H1 (cell line): Measurements from ENCODE around the gene OGFOD2. TPM values are rescaled to one million over a fixed set of nuclear protein-coding genes. Genes with fewer than 3 reads are reported as not detected.

ENCODE experiments used
- CTCF ChIA-PET: fragments of 300-600 bp; sonication (Branson Sonifier 250); formaldehyde crosslinking; loops from one replicate; lab custom pipeline; 2021; ENCODE audit not compliant: partially characterized antibody; lab: Charles Lee
- POLR2A ChIA-PET: fragments of 300-600 bp; sonication (Branson Sonifier 250); formaldehyde crosslinking; loops from one replicate; lab custom pipeline; 2021; ENCODE audit warnings: inconsistent platforms; ENCODE audit not compliant: partially characterized antibody; lab: Charles Lee
- DNase-seq, 2 experiments: peaks; one replicate each; pipeline versions ENCODE4 v3.0.0 to v3.0.0-alpha.2; 2010 to 2022; ENCODE audit warnings: low spot score in 2 of 2, low read depth in 1 of 2, mixed read lengths in 1 of 2
- FAIRE-seq: peaks from 2 replicates; lab custom pipeline; 2011; peaks lifted over from hg19 to GRCh38; lab: Jason Lieb, UNC
- H2AFZ ChIP-seq: 2 replicates; pipeline ENCODE4 v1.8.1; 2012; ENCODE audit warnings: low read length, inconsistent platforms
- H2AK5ac ChIP-seq: 2 replicates; pipeline ENCODE4 v1.6.1; 2013; ENCODE audit warnings: low read depth, low read length
- H2BK120ac ChIP-seq: replicated peaks from 2 replicates; pipeline ENCODE3; 2013; ENCODE audit warnings: low read depth, low read length, inconsistent platforms
- H2BK12ac ChIP-seq: 2 replicates; pipeline ENCODE4 v1.6.1; 2013; ENCODE audit warnings: low read depth, low read length
- H2BK15ac ChIP-seq: 2 replicates; pipeline ENCODE4 v1.6.1; 2013; ENCODE audit warnings: low read length
- H2BK20ac ChIP-seq: 2 replicates; pipeline ENCODE4 v1.6.1; 2013; ENCODE audit warnings: low read length
- H2BK5ac ChIP-seq: 2 replicates; pipeline ENCODE4 v1.6.1; 2013; ENCODE audit warnings: low read depth, low read length
- H3K14ac ChIP-seq: 2 replicates; pipeline ENCODE4 v1.6.1; 2013; ENCODE audit warnings: inconsistent platforms; ENCODE audit not compliant: insufficient read length
- H3K18ac ChIP-seq: 2 replicates; pipeline ENCODE4 v1.6.1; 2013; ENCODE audit warnings: low read length; ENCODE audit errors: extremely low read depth
- H3K23ac ChIP-seq: 2 replicates; pipeline ENCODE4 v1.6.1; 2013; ENCODE audit warnings: inconsistent platforms; ENCODE audit not compliant: insufficient read length
- H3K23me2 ChIP-seq: 2 replicates; pipeline ENCODE4 v1.6.1; 2013; ENCODE audit warnings: low read depth, low read length
- H3K27ac ChIP-seq: 2 replicates; pipeline ENCODE4 v1.6.1; 2011; ENCODE audit warnings: low read depth, low read length, inconsistent platforms
- H3K27me3 ChIP-seq, 4 experiments: replicated peaks in 1 of 4; 1 replicate in 1 of 4; 2 replicates in 3 of 4; pipeline versions ENCODE4 v1.6.1 to v1.8.1; 2011 to 2013; ENCODE audit warnings: low read length in 3 of 4, mild to moderate bottlenecking in 3 of 4, inconsistent platforms in 2 of 4, mixed read lengths in 2 of 4, moderate library complexity in 1 of 4; ENCODE audit not compliant: control insufficient read depth in 3 of 4, insufficient read depth in 3 of 4; ENCODE audit errors: extremely low read depth in 1 of 4
- H3K36me3 ChIP-seq, 4 experiments: 2 replicates each; pipeline versions ENCODE4 v1.6.1 to v1.8.1; 2011 to 2013; ENCODE audit warnings: mild to moderate bottlenecking in 4 of 4, low read length in 3 of 4, moderate library complexity in 2 of 4, control low read depth in 1 of 4, inconsistent platforms in 1 of 4; ENCODE audit not compliant: insufficient read depth in 4 of 4, control insufficient read depth in 2 of 4
- H3K4ac ChIP-seq: replicated peaks from 2 replicates; pipeline ENCODE3; 2013; ENCODE audit warnings: low read length, low read depth, mixed read lengths, inconsistent platforms; ENCODE audit not compliant: insufficient read length
- H3K4me1 ChIP-seq, 4 experiments: replicated peaks in 1 of 4; 1 replicate in 1 of 4; 2 replicates in 3 of 4; pipeline versions ENCODE4 v1.6.1 to v1.8.1; 2011 to 2013; ENCODE audit warnings: low read length in 3 of 4, inconsistent platforms in 2 of 4, mixed read lengths in 1 of 4; ENCODE audit not compliant: insufficient read depth in 4 of 4, control insufficient read depth in 3 of 4
- H3K4me2 ChIP-seq, 2 experiments: 2 replicates each; pipeline versions ENCODE4 v1.6.1 to v1.8.1; 2011 to 2013; ENCODE audit warnings: low read depth in 2 of 2, low read length in 2 of 2, control low read depth in 1 of 2, inconsistent platforms in 1 of 2, mild to moderate bottlenecking in 1 of 2; ENCODE audit not compliant: insufficient read depth in 1 of 2
- H3K4me3 ChIP-seq, 4 experiments: fragments of 200-600, 300-600 bp in 1 of 4; sonication (generic), shearing (Covaris generic), sonication (Bioruptor Twin) in 1 of 4; 2 replicates each; pipeline versions ENCODE4 v1.5.1 to v1.8.1; 2011 to 2016; ENCODE audit warnings: low read length in 4 of 4, low read depth in 3 of 4, control low read depth in 2 of 4, inconsistent platforms in 2 of 4, mild to moderate bottlenecking in 2 of 4, mixed read lengths in 1 of 4, moderate library complexity in 1 of 4; ENCODE audit not compliant: insufficient read depth in 2 of 4; ENCODE audit errors: extremely low read depth in 1 of 4
- H3K56ac ChIP-seq: replicated peaks from 2 replicates; pipeline ENCODE3; 2013; ENCODE audit warnings: low read depth, mild to moderate bottlenecking, mixed read lengths, low read length, inconsistent platforms; ENCODE audit not compliant: insufficient read length
- H3K79me1 ChIP-seq: 2 replicates; pipeline ENCODE4 v1.6.1; 2013; ENCODE audit warnings: low read depth, low read length, control low read depth
- H3K79me2 ChIP-seq, 2 experiments: 2 replicates each; pipeline versions ENCODE4 v1.6.1 to v1.8.1; 2012 to 2013; ENCODE audit warnings: low read length in 2 of 2, mild to moderate bottlenecking in 2 of 2, inconsistent platforms in 1 of 2; ENCODE audit not compliant: insufficient read depth in 2 of 2, control insufficient read depth in 1 of 2
- H3K9ac ChIP-seq, 4 experiments: replicated peaks in 1 of 4; 1 replicate in 1 of 4; 2 replicates in 3 of 4; pipeline versions ENCODE4 v1.6.1 to v1.8.1; 2011 to 2013; ENCODE audit warnings: low read depth in 3 of 4, low read length in 3 of 4, control low read depth in 2 of 4, mild to moderate bottlenecking in 2 of 4, moderate library complexity in 2 of 4, inconsistent platforms in 1 of 4; ENCODE audit errors: extremely low read depth in 1 of 4
- H3K9me3 ChIP-seq, 2 experiments: 2 replicates each; pipeline versions ENCODE4 v1.6.1 to v1.8.1; 2012 to 2013; ENCODE audit warnings: mild to moderate bottlenecking in 2 of 2, moderate library complexity in 2 of 2, control low read depth in 1 of 2, inconsistent platforms in 1 of 2, low read depth in 1 of 2, low read length in 1 of 2, mixed read lengths in 1 of 2; ENCODE audit not compliant: insufficient read depth in 2 of 2
- H4K20me1 ChIP-seq, 2 experiments: replicated peaks in 1 of 2; 2 replicates each; pipeline versions ENCODE3 to v1.8.1; 2011 to 2013; ENCODE audit warnings: inconsistent platforms in 2 of 2, low read length in 2 of 2, mild to moderate bottlenecking in 1 of 2; ENCODE audit not compliant: insufficient read depth in 2 of 2, control insufficient read depth in 1 of 2
- H4K5ac ChIP-seq: 2 replicates; pipeline ENCODE4 v1.6.1; 2013; ENCODE audit warnings: low read length, low read depth, mixed read lengths, inconsistent platforms; ENCODE audit not compliant: insufficient read length
- H4K8ac ChIP-seq: 2 replicates; pipeline ENCODE4 v1.8.0; 2013; ENCODE audit warnings: mild to moderate bottlenecking, moderate library complexity, low read length, inconsistent platforms; ENCODE audit not compliant: insufficient read depth; ENCODE audit errors: extremely low read depth
- H4K91ac ChIP-seq: replicated peaks from 2 replicates; pipeline ENCODE3; 2013; ENCODE audit warnings: low read length, mixed read lengths, inconsistent platforms; ENCODE audit not compliant: insufficient read length
- BCL11A ChIP-seq, 2 experiments: IDR thresholded peaks; one replicate each; pipeline ENCODE4 v1.6.1; 2011; ENCODE audit warnings: low read depth in 2 of 2, low read length in 2 of 2, mild to moderate bottlenecking in 2 of 2
- BRCA1 ChIP-seq: IDR thresholded peaks from 2 replicates; pipeline ENCODE4 v1.6.1; 2012; ENCODE audit warnings: low read depth, low read length, improper control_type of control experiment
- CBX5 ChIP-seq: fragments of 300-800, 300-1000 bp; sonication (generic); IDR thresholded peaks from 2 replicates; pipeline ENCODE4 v1.7.1; 2016; ENCODE audit warnings: antibody characterized with exemption, low read length, low read depth
- CBX8 ChIP-seq: fragments of 300-800, 300-1000 bp; sonication (generic); IDR thresholded peaks from 2 replicates; pipeline ENCODE4 v1.7.1; 2016; ENCODE audit warnings: low read depth, low read length, borderline replicate concordance
- CREB1 ChIP-seq: IDR thresholded peaks from 2 replicates; pipeline ENCODE4 v1.6.1; 2012; ENCODE audit warnings: inconsistent platforms
- NANOG ChIP-seq: IDR thresholded peaks from 2 replicates; pipeline ENCODE4 v1.6.1; 2011; ENCODE audit warnings: low read length, low read depth, mild to moderate bottlenecking, inconsistent platforms; ENCODE audit not compliant: insufficient read depth, poor library complexity, severe bottlenecking
- POU5F1 ChIP-seq: IDR thresholded peaks from 2 replicates; pipeline ENCODE4 v1.6.1; 2011; ENCODE audit warnings: low read depth, mild to moderate bottlenecking, low read length, moderate library complexity
- RFX5 ChIP-seq: IDR thresholded peaks from 2 replicates; pipeline ENCODE4 v1.6.1; 2011; ENCODE audit warnings: low read depth, low read length, improper control_type of control experiment, borderline replicate concordance
- SAP30 ChIP-seq: fragments of 300-600 bp; sonication (generic); IDR thresholded peaks from 2 replicates; pipeline ENCODE4 v1.7.1; 2012; ENCODE audit warnings: low read length, moderate library complexity, mild to moderate bottlenecking, inconsistent platforms; ENCODE audit not compliant: insufficient read depth, insufficient replicate concordance
- SIRT6 ChIP-seq: IDR thresholded peaks from one replicate; pipeline ENCODE4 v1.7.1; 2012; ENCODE audit warnings: low read length, inconsistent platforms
- TAF1 ChIP-seq: IDR thresholded peaks from 2 replicates; pipeline ENCODE4 v1.6.1; 2011; ENCODE audit warnings: mild to moderate bottlenecking, low read depth, low read length
- TAF7 ChIP-seq: optimal IDR thresholded peaks from 2 replicates; pipeline ENCODE3; 2011; ENCODE audit warnings: low read depth, mild to moderate bottlenecking, inconsistent platforms, low read length, moderate library complexity, borderline replicate concordance
- TBP ChIP-seq: IDR thresholded peaks from 2 replicates; pipeline ENCODE4 v1.6.1; 2011; ENCODE audit warnings: low read depth, low read length, improper control_type of control experiment
- TEAD4 ChIP-seq: IDR thresholded peaks from 2 replicates; pipeline ENCODE4 v1.6.1; 2012; ENCODE audit warnings: low read depth, low read length, inconsistent platforms, mixed read lengths
- YY1 ChIP-seq: IDR thresholded peaks from 2 replicates; pipeline ENCODE4 v1.6.1; 2011; ENCODE audit warnings: low read depth, mild to moderate bottlenecking, low read length
- WGBS, 2 experiments: shearing (Covaris generic) in 1 of 2; methylation state at CpG; one replicate each; pipeline versions ENCODE4 v1.1.6 to v1.1.7; 2013 to 2015; ENCODE audit warnings: low lambda C conversion rate in 2 of 2, mixed read lengths in 2 of 2, inconsistent platforms in 1 of 2, low coverage in 1 of 2, missing lambda C conversion rate in 1 of 2; ENCODE audit not compliant: insufficient replicate concordance in 2 of 2, insufficient coverage in 1 of 2, insufficient read length in 1 of 2; ENCODE audit errors: extremely low coverage in 1 of 2, missing lambda C conversion rate in 1 of 2; 5-methylcytosine and 5-hydroxymethylcytosine counted together
- polyA plus RNA-seq, 7 experiments: library from polyadenylated mRNA; depleted of rRNA in 3 of 7; stranded (reverse) in 5 of 7; unstranded in 2 of 7; fragments of >200 nt in 5 of 7; fragments of 200-250 nt in 2 of 7; gene quantifications; 1 replicate in 5 of 7; 2 replicates in 1 of 7; 4 replicates in 1 of 7; pipeline versions ENCODE4 v1.2.1 to v1.2.3, GENCODE V29; 2011 to 2013; ENCODE audit warnings: missing spikeins in 2 of 7, mixed read lengths in 2 of 7
- total RNA-seq: library from RNA; stranded (reverse); fragmentation: NEBNext Ultra II Directional; extraction: Animal tissue kit (Norgen Biotek cat#: 25700); gene quantifications from 2 replicates; pipeline ENCODE4 v1.2.1, GENCODE V29; 2021

Gene OGFOD2
- total and polyA plus RNA-seq, 2 of the 8 experiments (the other 6 are each of a cell fraction or from before 2014, with no cell fraction given): 17.3 to 20.3 TPM

DNA sequence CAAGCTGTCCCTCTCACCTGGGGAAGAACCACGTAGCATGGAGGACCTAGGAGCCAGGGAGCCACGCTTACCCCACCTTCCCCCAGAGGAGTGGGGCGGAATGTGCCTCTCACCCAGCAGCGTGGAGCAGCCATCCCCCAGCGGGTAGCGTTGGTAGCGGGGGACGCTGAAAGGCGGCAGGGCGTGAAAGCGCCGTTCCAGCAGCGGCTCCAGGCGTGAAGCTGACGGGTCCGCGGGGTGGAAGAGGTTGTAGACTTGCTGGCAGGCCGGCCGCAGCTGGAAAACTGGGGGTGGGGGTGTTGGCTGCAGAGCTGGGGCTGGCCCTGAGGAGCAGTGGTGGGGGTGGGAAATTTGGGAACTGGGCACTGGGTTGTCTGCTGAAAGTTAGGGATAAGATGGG is 17.3 kb downstream of the OGFOD2 start:
- Histone ChIP-seq H4K8ac (no peak overlapping the region; the same call in 1 of the 2 replicates), H4K5ac (no peak overlapping the region), H3K23me2 (no peaks in the 10 kb centered on the region), H3K14ac (no peak overlapping the region), H3K4me3 (no peak overlapping the region), H2BK120ac (no peak overlapping the region), H2BK5ac (no peak overlapping the region), H2BK12ac (no peak overlapping the region), H4K20me1 (no peaks in the 10 kb centered on the region)
- TF ChIP-seq BRCA1 (no peak), SIRT6 (no peak), CBX5 (no peak), TAF7 (no peak), BCL11A (IDR thresholded peaks at IDR 0.05; ENCODE audit: low read depth in 2 of 2, low read length in 2 of 2) (no peak), POU5F1 (no peak), CBX8 (no peak), SAP30 (no peak), TBP (no peak), RFX5 (no peak), CREB1 (no peak), TEAD4 (no peak), NANOG (no peak), YY1 (no peak), TAF1 (no peak)
- TF ChIP-seq, all 59 proteins: peak for 0
- Histone ChIP-seq H3K4ac (no peak overlapping the region), H3K4me2 (no peak overlapping the region), H3K36me3 (no peaks in the 10 kb centered on the region), H3K23ac (no peak overlapping the region), H3K18ac (no peak overlapping the region), H2AK5ac (no peak overlapping the region), H3K9ac (no peak overlapping the region), H3K27me3 (no peaks in the 10 kb centered on the region), H3K9me3 (no peaks in the 10 kb centered on the region), H3K56ac (no peak overlapping the region), H3K27ac (no peak overlapping the region), H3K79me1 (no peaks in the 10 kb centered on the region), H2AFZ (no peak overlapping the region), H2BK20ac (no peak overlapping the region), H3K79me2 (no peaks in the 10 kb centered on the region), H2BK15ac (no peak overlapping the region), H3K4me1 (no peaks in the 10 kb centered on the region; a peak in 2 of 7 replicates), H4K91ac (no peak overlapping the region)
- FAIRE-seq: no peak
- no peak for DNase-seq
- POLR2A ChIA-PET: interaction anchor here (0.6 to 1.4 kb wide), 4 partner anchors 8 to 241 kb away, joined by 3 to 7 read pairs (median 6); partner anchors contain the start of gene MTRFR
- 94% methylated on average over 19 of the region's 19 CpGs; no CpG with 5 or more reads in 1 of the 2 experiments for WGBS, 2 experiments
- CTCF ChIA-PET: interaction anchor here (0.5 to 2.2 kb wide), 5 partner anchors 10 to 75 kb away, joined by 3 to 7 read pairs (median 3); no protein-coding TSS in a partner anchor
